AG09319 (cell line): ENCODE measurements around the gene TBL1X.
"Not testable (repeated sequence)": the region's sequence is repeated elsewhere in the genome, so short reads cannot be mapped to it uniquely, and the experiment has no call there.

Source experiments
- DNase-seq: peaks from one replicate; pipeline ENCODE4 v3.0.0-alpha.2; 2010; ENCODE audit warnings: low read depth; ENCODE audit errors: extremely low read depth
- TF ChIP-seq, protein P1 (sequence below): IDR thresholded peaks from 2 replicates; pipeline ENCODE4 v1.5.1; 2011; ENCODE audit warnings: low read depth, mild to moderate bottlenecking, inconsistent platforms, low read length, moderate library complexity

The TBL1X gene

DNA sequence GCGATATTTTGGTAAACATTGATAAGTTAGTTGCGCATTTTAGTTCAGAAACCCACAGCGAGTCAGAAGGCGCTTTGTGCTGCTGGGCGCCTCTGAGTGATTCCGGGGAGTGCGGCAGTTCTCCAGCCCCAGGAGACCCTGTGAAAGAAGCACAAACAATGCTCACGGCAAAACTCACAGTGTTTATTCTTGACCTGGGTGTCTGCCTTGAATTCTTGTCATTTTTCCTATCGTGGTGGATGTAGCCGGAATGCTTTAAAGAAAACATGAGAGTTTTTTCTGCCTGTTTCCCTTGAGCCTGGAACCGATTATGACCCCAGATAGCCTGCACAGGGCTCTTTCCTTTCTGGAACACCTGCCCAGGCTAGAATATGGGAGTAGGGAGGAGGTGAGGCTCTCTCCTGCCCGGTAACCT lies 6.7 kb downstream of the TBL1X start:
- no peak for DNase-seq
- TF ChIP-seq, protein P1, sequence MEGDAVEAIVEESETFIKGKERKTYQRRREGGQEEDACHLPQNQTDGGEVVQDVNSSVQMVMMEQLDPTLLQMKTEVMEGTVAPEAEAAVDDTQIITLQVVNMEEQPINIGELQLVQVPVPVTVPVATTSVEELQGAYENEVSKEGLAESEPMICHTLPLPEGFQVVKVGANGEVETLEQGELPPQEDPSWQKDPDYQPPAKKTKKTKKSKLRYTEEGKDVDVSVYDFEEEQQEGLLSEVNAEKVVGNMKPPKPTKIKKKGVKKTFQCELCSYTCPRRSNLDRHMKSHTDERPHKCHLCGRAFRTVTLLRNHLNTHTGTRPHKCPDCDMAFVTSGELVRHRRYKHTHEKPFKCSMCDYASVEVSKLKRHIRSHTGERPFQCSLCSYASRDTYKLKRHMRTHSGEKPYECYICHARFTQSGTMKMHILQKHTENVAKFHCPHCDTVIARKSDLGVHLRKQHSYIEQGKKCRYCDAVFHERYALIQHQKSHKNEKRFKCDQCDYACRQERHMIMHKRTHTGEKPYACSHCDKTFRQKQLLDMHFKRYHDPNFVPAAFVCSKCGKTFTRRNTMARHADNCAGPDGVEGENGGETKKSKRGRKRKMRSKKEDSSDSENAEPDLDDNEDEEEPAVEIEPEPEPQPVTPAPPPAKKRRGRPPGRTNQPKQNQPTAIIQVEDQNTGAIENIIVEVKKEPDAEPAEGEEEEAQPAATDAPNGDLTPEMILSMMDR: no peak

GRCh38 chrX:9473708-9474107 lies 8.8 kb downstream of the TBL1X start:
- no peak for DNase-seq
- TF ChIP-seq, protein P1: no peak

GRCh38 chrX:9475417-9475816 lies 10.6 kb downstream of the TBL1X start:
- DNase-seq: not testable (repeated sequence)

- TF ChIP-seq, protein P1: no peak
Observed at GRCh38 chrX:9475984-9476383, 11.1 kb downstream of the TBL1X start.

GRCh38 chrX:9476810-9477575 lies 12.1 kb downstream of the TBL1X start:
- TF ChIP-seq, protein P1: no peak
- DNase-seq: no peak

More at GRCh38 chrX:9475984-9476383, 11.1 kb downstream of the TBL1X start:
- DNase-seq: no peak

DNA sequence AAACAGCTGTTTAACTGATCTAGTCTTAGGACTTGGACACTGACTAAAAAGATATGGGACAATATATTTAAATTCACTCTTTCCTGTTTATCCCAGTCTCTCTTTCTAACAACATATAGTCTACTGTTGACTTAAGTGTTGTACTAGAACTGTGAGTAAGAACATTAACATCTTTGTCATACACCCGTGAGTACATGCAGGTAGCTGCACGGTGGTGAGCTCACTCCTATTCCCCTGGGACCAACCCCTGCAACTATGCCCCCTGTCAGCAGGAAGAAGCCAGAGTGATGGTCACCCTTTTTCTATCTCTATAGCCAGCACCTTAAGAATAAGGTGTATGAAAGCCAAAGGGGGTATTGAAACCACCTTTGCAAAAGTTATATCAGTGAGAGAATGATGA lies 17.6 kb downstream of the TBL1X start:
- no peak for DNase-seq
- TF ChIP-seq, protein P1: no peak

- TF ChIP-seq, protein P1: no peak
- no peak for DNase-seq
Observed at GRCh38 chrX:9482837-9483236, 18.0 kb downstream of the TBL1X start.

DNA sequence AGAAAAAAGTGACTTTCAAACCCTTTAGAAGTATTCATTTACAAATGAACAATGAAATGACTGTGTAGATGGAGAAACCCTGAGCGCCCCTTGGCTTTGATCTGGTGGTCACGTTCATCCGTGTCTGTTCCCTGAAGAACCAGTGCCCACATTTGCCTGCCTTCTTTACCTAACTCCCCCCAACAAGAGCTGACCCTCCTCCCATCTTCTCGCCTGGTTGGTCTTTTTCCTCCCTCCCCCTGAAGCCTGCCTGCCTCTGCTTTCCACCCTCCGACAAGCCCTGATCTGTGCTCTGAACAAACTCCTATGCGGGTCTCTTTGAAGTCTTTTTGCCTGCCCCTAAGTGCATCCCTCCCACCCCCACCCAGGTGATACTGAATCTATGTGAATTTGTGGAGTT lies 18.5 kb downstream of the TBL1X start:
- DNase-seq: no peak
- TF ChIP-seq, protein P1: no peak
